ENCODE data around the gene GRM1.

Gene GRM1

GRCh38 chr6:146472918-146473317 is 444.1 kb downstream of the GRM1 start:
- DNase-seq (ENCODE audit: low spot score) = no peak

DNA sequence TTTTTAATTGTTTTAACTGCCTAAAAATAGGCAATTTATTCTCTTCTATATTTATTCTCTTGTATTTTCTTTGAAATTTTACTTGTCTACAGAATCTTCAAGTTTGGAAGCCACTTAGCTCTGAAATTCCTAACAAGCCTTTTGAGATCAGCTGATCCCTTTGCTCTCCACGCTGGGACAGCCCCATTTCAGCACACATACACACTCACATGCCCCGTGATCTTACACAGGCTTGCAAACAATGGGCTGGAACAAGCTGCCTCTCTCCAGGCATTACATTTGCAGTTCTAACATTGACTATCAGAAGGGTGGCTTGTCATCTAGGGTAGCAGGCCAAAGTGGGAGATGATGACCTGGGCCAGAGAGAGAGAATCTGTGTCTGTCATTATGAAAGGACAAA is 452.7 kb downstream of the GRM1 start:
- no peak for DNase-seq (ENCODE audit: low spot score)

GRCh38 chr6:146484411-146484810 is 455.5 kb downstream of the GRM1 start:
- DNase-seq (ENCODE audit: low spot score) = no peak
